HG02610 (cell line): ENCODE measurements around the gene PSMC5.
"Not testable (repeated sequence)": the region's sequence is repeated elsewhere in the genome, so short reads cannot be mapped to it uniquely, and the experiment has no call there.

Source experiments
- ATAC-seq: cut with Tn5 transposase; IDR thresholded peaks from one replicate; pipeline ENCODE4 v1.9.1; 2021; ENCODE audit warnings: mild to moderate bottlenecking, moderate library complexity; ENCODE audit not compliant: unreplicated experiment

PSMC5 gene

DNA sequence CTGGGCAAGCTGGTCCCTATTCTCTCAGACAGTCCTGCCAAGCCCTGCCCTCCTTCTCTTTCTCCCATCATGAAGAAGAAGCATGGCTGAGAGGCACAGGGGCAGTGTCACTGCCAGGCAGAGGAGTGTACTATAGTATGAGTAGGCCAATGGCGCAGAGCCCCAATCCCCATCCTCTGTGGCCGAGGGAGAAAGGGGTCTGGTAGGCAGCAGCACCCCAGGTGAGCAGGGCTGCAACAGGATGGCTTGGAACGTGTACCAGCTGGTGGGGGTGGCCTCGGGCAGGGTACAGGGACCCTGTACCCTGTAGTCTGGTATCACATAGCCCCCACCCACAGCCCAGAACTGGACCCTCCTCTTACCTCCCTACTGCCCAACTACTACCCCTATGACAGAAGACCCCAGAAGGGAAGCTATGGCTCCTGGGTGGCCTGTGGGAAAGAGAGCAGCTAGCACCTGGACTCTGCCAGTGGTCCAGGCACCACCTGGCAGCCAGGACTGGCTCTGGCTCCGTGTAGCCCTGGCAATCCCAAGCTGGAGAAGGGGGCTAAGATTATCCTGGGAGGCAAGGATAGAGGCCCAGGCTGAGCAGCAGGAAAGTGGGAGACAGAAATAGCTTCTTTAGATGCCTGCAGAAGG is 10.8 kb downstream of the PSMC5 start:
- no peak for ATAC-seq

GRCh38 chr17:63838631-63839171 is 11.5 kb downstream of the PSMC5 start:
- no peak for ATAC-seq

GRCh38 chr17:63840591-63841349 is 13.5 kb downstream of the PSMC5 start:
- no peak for ATAC-seq

GRCh38 chr17:63841350-63842172 is 14.3 kb downstream of the PSMC5 start:
- no peak for ATAC-seq

- ATAC-seq, result peak; percentile 23
These were observed 14.9 kb downstream of the PSMC5 start for GRCh38 chr17:63842173-63842539.

- ATAC-seq, result peak; percentile 79
These were observed 15.5 kb downstream of the PSMC5 start, which contains the start of gene SMARCD2 for GRCh38 chr17:63842540-63843386. Gene SMARCD2 (minus strand): TSS chr17:63842685. CDS start chr17:63842674, 11 bp downstream.

GRCh38 chr17:63843387-63843888 is 16.2 kb downstream of the PSMC5 start:
- ATAC-seq, result not testable (repeated sequence)

- ATAC-seq, result no peak
These were observed 16.9 kb downstream of the PSMC5 start for GRCh38 chr17:63843910-63844677.

GRCh38 chr17:63845509-63845908 is 18.3 kb downstream of the PSMC5 start:
- ATAC-seq, result no peak

DNA sequence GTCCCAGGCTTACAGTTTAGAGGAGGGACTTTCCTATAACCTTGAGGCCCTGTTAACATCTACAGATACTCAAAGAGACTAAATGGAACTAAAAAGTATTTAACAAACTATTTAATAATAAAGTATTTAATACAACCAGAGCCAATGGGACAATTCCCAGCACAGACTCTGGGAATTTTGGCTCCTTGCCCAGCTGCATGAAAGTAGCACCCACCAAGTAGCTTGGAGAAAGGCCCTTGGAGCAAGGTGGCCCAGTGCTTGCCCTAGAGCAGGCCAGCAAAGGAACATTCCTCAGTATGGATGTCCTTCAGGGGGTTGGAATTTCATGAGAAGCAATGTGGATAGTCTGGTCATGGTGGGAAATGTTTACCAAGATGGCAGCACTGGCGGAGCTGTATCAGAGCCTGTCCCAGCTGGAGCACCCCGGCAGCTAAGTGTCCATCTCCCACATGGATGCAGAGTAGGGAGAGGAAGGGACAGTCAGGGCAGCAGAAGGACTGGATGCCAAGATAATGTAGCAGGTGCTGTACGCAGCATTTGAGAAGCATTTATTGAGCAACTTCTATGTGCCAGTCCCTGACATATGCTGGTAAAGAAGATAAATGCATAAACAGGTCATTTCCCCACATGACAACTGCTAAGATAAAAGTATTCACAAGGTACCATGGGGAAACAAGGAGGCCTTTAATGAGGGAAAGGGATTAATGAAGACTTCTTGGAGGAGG is 20.5 kb downstream of the PSMC5 start:
- ATAC-seq, result no peak

DNA sequence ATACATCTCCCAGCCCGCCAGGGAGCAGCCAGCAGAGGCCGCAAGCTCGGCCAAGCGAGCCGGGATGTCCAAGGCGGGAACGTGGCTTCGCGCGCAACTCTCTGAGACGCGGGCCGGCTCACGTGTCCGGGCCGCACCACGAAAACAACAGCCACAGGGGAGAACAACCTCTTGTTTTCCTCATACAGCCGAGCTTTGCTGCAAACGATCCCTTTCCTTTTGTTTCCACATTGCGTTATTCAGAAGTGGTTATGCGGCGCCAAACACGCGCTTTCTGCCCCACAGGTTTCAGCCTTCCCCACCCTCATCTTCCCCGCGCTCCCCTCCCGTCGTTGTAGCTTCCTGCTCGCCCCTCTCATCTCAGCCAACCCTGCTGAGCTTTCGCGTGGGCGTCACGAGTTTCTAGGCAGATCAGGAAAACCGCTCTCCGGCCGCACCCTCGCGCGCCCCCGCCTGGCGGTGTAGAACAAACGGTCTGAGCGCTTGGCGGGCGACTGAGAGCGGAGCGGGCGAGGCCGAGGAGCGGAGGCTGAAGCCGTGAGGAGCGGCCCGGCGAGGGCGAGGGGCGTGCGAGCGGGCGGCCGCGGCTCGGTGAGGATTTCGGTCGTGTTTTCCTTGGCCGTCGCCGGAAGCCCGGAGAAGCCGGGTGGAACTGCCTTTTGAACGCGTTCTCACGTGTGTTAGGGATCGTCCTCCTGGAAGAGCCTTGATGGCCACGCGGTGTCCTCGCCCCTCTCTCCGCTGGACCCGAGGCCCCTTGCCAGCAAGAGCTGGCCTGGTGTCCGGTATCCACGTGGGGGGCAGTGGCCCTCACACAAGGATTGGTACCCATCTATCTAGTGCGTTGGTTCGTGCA is 21.8 kb downstream of the PSMC5 start:
- ATAC-seq, result peak; percentile 86

GRCh38 chr17:63850401-63850800 is 23.2 kb downstream of the PSMC5 start:
- no peak for ATAC-seq

DNA sequence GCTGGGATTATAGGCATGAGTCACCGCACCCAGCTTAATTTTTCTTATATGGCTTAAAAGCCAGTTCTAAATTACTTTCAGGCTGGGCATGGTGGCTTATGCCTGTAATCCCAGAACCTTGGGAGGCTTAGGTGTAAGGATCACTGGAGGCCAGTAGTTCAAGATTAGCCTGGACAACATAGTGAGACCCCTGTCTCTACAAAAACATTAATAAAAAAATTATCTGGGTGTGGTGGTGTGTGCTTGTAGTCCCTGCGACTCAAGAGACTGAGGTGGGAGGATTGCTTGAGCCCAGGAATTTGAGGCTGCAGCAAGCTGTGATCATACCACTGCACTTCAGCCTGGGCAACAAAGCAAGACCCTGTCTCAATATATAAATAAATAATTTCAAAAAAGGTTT is 26.0 kb downstream of the PSMC5 start:
- no peak for ATAC-seq

DNA sequence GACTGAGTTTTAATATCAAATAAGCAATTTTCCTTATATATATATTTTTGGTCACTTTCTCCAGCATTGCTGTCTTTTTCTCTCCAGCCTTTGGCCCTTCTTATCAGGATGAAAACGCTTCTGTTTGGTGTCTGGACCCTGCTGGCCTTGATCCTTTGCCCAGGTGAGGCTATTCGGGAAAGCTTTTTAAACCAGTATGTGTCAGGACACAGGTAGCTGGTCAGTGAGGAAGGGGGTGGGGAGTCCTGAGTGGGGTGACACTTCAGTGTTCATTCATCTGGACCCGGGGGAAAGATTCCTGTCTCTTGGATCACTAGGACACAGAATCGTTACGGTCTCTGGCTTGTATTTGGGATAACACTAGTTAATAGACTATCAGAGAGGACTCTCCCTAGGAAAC is 27.5 kb downstream of the PSMC5 start:
- ATAC-seq, result no peak

GRCh38 chr17:63855185-63855584 is 28.0 kb downstream of the PSMC5 start:
- ATAC-seq, result no peak

- ATAC-seq, result not testable (repeated sequence)
These were observed 29.2 kb downstream of the PSMC5 start for GRCh38 chr17:63856425-63856824.

DNA sequence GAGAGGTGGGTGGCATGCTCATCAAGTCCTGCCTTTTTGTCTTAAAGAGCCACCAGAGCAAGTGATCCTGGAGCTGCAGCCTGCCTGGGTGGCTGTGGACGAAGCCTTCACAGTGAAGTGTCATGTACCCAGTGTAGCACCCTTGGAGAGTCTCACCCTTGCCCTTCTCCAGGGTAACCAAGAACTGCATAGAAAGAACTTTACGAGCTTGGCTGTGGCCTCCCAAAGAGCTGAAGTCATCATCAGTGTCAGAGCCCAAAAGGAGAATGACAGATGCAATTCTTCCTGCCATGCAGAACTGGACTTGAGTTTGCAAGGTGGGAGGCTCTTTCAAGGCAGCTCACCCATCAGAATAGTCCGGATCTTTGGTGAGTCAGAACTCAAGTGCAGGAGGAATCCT is 32.0 kb downstream of the PSMC5 start:
- ATAC-seq, result no peak

DNA sequence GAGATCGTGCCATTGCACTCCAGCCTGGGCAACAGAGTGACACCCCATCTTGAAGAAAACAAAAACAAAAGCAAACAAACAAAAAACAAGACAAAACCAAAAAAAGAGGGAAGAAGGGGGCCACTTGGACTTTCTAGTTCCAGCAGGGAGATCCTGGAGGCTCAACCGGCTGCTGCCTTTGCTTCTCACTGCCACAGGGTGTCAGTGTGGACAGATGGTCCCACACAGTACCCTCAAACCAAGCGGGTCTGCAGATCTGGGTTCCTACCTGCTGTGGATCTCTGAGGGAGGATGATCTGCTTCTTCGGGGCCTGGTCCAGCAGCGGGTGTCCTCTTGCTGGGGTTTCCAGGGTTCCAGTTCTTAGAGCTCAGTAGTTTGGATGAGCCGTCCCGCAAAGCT is 39.4 kb downstream of the PSMC5 start:
- ATAC-seq, result not testable (repeated sequence)
